HG03025 (cell line): Measurements from ENCODE around the gene CRTC2.
A peak's percentile ranks its signal among the peaks of the same experiment; 100 is the strongest.

ENCODE experiments used
- ATAC-seq: cut with Tn5 transposase; IDR thresholded peaks from one replicate; pipeline ENCODE4 v1.9.1; 2021; ENCODE audit warnings: mild to moderate bottlenecking, moderate library complexity; ENCODE audit not compliant: unreplicated experiment, low FRiP score

The CRTC2 gene

GRCh38 chr1:153954826-153955225 lies 3.6 kb downstream of the CRTC2 start:
- ATAC-seq = no peak

GRCh38 chr1:153953859-153954365 lies 4.5 kb downstream of the CRTC2 start:
- no peak for ATAC-seq

- no peak for ATAC-seq
Measured at GRCh38 chr1:153951801-153952200, 6.6 kb downstream of the CRTC2 start.

DNA sequence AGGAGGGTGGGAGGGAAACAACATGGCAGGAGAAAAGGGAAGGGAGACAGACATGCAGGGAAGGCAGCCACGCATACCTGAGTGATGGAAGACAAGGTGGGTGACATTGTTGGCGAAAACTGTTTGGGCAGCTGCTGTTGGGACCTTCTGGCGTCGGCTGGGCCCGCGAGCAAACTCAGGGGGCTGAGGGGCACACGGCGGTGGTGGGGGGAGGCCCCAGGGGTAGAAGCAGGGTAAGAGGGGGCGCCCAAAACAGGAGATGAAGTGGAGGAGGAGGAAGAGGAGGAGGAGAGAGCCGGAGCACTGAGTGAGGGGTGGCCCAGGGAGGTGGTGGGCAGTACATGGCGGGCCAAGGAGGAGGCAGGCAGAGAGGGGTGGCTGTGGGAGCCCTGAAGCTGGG lies 7.2 kb downstream of the CRTC2 start:
- no peak for ATAC-seq

GRCh38 chr1:153946622-153947241 lies 11.7 kb downstream of the CRTC2 start, which contains the start of gene DENND4B:
Gene DENND4B, minus strand, starts transcription at chr1:153946718. Its CDS starts 2,344 bp downstream, at chr1:153944374.
- peak; percentile 52 for ATAC-seq

DNA sequence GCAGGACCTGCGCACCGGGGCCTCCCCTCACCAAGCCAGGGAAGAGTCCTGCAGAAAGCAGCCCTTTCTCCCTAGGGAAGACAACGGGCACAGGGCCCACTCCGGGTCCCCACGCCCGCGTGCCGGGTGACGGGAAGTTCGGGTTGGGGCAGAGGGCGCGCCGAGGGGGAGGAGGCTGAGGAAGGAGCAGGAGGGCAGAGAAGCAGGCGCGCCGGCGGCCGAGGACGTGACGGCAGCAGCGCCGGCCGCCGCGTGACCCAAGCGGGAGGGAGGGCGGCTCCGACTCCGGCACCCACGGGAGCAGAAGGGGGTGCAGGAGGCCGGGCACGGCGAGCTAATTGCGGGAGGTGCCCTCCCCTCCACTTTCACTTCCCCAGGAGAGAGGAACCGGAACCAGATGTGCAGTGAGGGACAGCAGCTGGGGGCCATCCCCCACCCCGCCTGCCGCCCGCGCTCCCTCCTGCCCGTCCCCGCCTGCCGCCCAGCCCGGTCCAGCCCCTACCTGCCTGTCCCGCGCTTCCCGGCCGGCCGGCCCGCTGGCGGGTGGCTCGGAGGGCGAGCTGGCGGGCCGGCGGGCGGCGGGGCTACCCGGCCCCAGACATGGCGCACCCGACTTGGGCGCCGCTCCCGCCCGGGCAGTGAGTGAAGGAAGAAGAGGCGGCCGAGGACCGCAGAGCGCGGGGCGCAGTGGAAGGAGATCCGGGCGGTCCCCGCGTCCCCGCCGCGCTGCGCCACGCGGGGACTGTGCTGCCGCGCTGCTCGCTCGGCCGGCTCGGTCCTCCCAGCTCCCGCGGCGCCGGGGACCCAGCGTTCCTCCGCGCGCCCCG lies 12.4 kb downstream of the CRTC2 start:
- peak; percentile 69 for ATAC-seq

DNA sequence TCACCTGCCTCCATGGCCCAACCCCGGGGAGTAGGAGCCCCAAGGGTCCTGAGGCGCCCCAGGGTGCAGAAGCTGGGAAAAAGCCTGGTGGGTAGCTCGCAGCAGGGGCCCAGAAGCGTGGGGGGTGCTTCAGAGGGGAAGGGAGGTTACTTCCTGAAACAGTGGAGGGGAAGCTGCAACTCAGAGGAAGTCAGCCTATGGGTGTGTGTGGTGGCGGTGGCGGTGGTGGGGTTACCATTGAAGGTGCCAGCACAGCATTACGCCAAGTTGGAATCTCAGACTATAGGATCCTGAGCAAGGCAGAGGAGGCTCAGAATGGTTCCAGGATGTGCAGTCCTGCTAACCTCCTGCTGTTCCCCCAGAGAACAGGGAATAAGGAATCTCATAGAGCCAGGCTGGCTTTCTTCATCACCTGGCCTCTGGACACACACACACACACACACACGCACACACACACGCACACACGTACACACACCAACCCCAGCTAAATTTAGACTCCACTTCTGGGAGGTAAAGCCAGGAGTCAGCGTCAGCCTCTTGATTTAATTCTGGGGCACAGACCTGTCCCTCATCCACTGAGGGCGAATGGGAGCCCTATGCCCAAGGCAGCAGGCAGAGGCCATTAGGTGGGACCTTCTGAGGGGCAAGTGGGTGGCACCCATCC lies 13.1 kb downstream of the CRTC2 start:
- ATAC-seq = no peak

DNA sequence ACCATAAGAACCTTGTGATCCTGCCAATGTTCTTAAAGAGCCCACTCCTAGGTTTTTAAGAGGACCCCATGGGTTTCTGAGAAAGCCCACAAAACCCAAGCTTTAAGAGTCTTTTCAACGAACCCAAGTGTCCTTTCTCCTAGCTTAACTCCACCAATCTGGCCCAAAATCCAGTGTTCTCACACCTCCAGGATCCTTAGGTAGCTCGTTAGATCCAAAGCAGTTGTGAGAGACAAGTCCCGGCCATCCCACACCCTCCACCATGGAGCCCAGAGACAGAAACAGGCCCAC lies 13.6 kb downstream of the CRTC2 start:
- no peak for ATAC-seq

- ATAC-seq = no peak
Measured at GRCh38 chr1:153944005-153944826, 14.2 kb downstream of the CRTC2 start.

DNA sequence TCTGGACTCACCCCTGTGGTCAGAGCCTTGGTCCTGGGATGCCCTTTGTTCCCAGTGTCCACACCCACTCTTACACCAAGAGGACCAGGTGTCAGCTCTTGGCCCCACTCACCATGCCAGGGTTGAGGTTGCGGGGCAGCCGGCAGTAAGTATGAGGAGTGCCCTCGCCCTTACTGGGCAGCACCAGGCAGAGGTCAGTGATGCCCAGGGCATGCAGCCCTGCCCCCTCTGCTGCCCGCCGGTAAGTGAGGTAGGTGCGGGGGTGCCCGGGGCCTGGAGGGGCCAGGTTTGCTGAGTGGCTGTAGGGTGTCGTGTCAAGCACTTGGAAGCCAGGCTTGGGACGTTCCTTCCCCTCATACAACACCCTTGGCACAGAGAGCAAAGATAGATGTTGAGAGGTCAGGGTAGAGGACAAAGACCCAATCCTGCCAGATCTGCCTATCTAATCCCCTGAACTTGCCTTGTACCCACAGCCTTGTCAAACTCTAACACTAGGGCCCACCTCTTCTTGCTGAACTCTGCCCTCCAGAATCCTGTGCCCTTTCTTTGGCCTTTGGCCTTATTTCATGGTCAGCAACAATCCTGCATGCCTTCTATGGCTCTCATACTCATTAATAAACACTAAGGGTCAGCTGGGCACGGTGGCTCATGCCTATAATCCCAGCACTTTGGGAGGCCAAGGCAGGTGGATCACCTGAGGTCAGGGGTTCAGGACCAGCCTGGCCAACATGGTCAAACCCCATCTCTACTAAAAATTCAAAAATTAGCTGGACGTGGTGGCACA lies 15.5 kb downstream of the CRTC2 start:
- no peak for ATAC-seq

GRCh38 chr1:153941826-153942725 lies 16.3 kb downstream of the CRTC2 start:
- no peak for ATAC-seq

GRCh38 chr1:153940756-153941155 lies 17.7 kb downstream of the CRTC2 start:
- no peak for ATAC-seq

- no peak for ATAC-seq
Measured at GRCh38 chr1:153939476-153939875, 18.9 kb downstream of the CRTC2 start.

DNA sequence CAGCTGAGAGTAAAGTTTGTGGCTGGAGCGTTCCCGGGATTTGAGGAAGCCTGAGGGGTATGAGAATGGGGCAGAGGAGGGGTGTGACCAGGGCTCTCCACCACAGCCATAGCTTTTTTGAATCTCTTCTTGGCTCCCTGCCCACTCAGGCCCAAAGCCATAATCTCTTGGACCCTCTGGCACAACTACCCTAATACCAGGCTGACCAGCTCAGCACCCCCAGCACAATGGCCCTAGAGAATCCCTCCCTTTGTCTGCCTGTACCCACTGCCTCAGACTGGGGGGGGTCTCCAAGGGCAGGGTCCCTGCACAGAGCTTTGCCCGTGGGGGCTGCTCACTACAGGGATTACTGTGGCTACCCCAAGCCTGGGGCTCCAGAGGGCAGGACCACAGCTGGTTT lies 19.4 kb downstream of the CRTC2 start:
- no peak for ATAC-seq

- no peak for ATAC-seq
Measured at GRCh38 chr1:153937331-153937730, 21.1 kb downstream of the CRTC2 start.

DNA sequence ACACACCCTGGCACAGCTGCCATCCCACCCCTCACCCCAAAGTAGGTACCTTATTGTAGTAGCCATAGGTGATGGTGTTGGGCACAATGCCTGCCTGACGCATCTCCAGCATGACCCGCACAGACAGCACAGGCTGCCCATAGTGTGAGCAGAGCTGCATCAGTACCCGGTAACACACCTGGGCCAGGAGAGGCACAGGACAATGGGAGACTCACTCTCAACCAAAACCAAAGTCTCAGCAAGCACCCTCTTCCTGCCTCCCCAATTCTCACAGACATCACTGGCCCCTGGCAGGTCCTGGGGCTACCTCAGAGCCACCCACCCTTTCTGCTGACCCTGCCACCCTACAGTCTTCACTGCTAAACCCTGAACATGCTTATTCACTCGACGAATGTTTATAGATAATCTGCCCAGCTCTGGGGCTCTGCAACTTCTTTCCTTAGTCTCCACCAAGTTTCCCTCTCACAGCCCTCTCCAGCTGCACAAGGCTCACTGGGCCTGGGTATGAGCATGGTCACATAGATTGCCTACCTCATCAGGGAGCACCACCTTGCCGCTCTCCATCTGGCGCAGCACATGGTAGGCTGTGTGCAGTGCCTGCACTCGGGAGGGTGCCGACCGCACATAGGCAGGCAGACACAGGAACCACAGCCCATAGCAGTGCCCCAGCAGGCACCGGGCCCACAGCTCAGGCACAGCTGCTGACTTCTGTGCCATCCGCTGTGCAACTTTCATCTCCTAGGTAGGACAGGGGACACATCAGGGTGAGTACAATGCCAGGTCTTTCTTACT lies 22.2 kb downstream of the CRTC2 start:
- ATAC-seq = no peak

GRCh38 chr1:153934746-153935145 lies 23.7 kb downstream of the CRTC2 start:
- ATAC-seq = no peak

- ATAC-seq = no peak
Measured at GRCh38 chr1:153933955-153934354, 24.5 kb downstream of the CRTC2 start.
